GM12878 (cell line): ENCODE measurements around the gene MS4A7. TPM values are rescaled to one million over a fixed set of nuclear protein-coding genes. Genes with fewer than 3 reads are reported as not detected.
"Not testable (repeated sequence)": the region's sequence is repeated elsewhere in the genome, so short reads cannot be mapped to it uniquely, and the experiment has no call there.

Experiments used
- ATAC-seq: fragments of 200-7000 bp; cut with Tn5 transposase; 3 replicates; pipeline ENCODE4 v1.9.1; 2020; ENCODE audit warnings: mild to moderate bottlenecking, moderate library complexity
- BruUV-seq: library from RNA; stranded (reverse); fragments of 400-500 nt; replicated peaks from 2 replicates; lab custom pipeline; 2021; lab: Mats Ljungman, UMichigan
- CTCF ChIA-PET: fragments of 300-600 bp; sonication (Branson Sonifier 250); formaldehyde crosslinking; extraction: SDS; loops from one replicate; lab custom pipeline; 2021; ENCODE audit warnings: inconsistent platforms; lab: Yijun Ruan, JAX
- POLR2A ChIA-PET: fragments of 350-600 bp; formaldehyde crosslinking; extraction: SDS; loops from one replicate; lab custom pipeline; 2021; ENCODE audit warnings: inconsistent platforms; lab: Charles Lee
- RAD21 ChIA-PET: fragments of 300-600 bp; sonication (Branson Sonifier 250); formaldehyde crosslinking; loops from one replicate; lab custom pipeline; 2023; ENCODE audit warnings: antibody characterized with exemption; ENCODE audit not compliant: unreplicated experiment; lab: Charles Lee
- SMC1A ChIA-PET: fragments of 300-600 bp; sonication (Branson Sonifier 250); formaldehyde crosslinking; loops from one replicate; lab custom pipeline; 2023; ENCODE audit not compliant: unreplicated experiment, uncharacterized antibody; lab: Charles Lee
- DNase-seq: peaks from one replicate; pipeline ENCODE4 v3.0.0-alpha.2; 2011; ENCODE audit warnings: low read depth, low spot score
- FAIRE-seq: peaks from 3 replicates; lab custom pipeline; 2011; peaks lifted over from hg19 to GRCh38; lab: Jason Lieb, UNC
- H2AFZ ChIP-seq: 2 replicates; pipeline ENCODE4 v1.6.0; 2011; ENCODE audit warnings: low read depth, low read length, control low read depth; ENCODE audit not compliant: control insufficient read depth
- H3K27ac ChIP-seq: 2 replicates; pipeline ENCODE4 v1.5.1; 2011; ENCODE audit warnings: control low read depth; ENCODE audit not compliant: control insufficient read depth, insufficient read depth
- H3K27me3 ChIP-seq, 2 experiments: replicated peaks in 1 of 2; 2 replicates each; pipeline versions ENCODE4 v1.6.0 to v1.6.1; 2011; ENCODE audit warnings: low read length in 1 of 2; ENCODE audit not compliant: control insufficient read depth in 2 of 2, insufficient read depth in 2 of 2
- H3K36me3 ChIP-seq, 2 experiments: 2 replicates each; pipeline ENCODE4 v1.5.1; 2011; ENCODE audit warnings: low read length in 1 of 2; ENCODE audit not compliant: control insufficient read depth in 2 of 2, insufficient read depth in 2 of 2
- H3K4me1 ChIP-seq: 2 replicates; pipeline ENCODE4 v1.6.1; 2011; ENCODE audit warnings: mild to moderate bottlenecking, low read length, moderate library complexity, mixed read lengths; ENCODE audit not compliant: control insufficient read depth, insufficient read depth
- H3K4me2 ChIP-seq: 2 replicates; pipeline ENCODE4 v1.6.0; 2011; ENCODE audit warnings: control low read depth; ENCODE audit not compliant: control insufficient read depth, insufficient read depth
- H3K4me3 ChIP-seq: fragments of 200-600 bp; sonication (generic); 2 replicates; pipeline ENCODE4 v1.5.1; 2016
- H3K79me2 ChIP-seq: 2 replicates; pipeline ENCODE4 v1.6.0; 2011; ENCODE audit warnings: low read length; ENCODE audit not compliant: control insufficient read depth, insufficient read depth
- H3K9ac ChIP-seq: 2 replicates; pipeline ENCODE4 v1.8.0; 2011; ENCODE audit warnings: low read length, control low read depth, mixed read lengths; ENCODE audit not compliant: control insufficient read depth, insufficient read depth
- H3K9me3 ChIP-seq: replicated peaks from 3 replicates; pipeline ENCODE4 v1.5.1; 2011; ENCODE audit warnings: mild to moderate bottlenecking, low read length; ENCODE audit not compliant: control insufficient read depth, insufficient read depth
- H4K20me1 ChIP-seq: 2 replicates; pipeline ENCODE4 v1.6.0; 2011; ENCODE audit not compliant: control insufficient read depth, insufficient read depth
- MLLT1 ChIP-seq: fragments of 450-650 bp; IDR thresholded peaks from 2 replicates; pipeline ENCODE4 v1.6.1; 2016; ENCODE audit warnings: mild to moderate bottlenecking
- PRDM15 ChIP-seq: fragments of 450-650 bp; formaldehyde crosslinking; IDR thresholded peaks from 2 replicates; pipeline ENCODE4 v1.4.0; 2020; ENCODE audit warnings: mild to moderate bottlenecking, moderate library complexity
- ZBTB4 ChIP-seq: fragments of 450-650 bp; formaldehyde crosslinking; IDR thresholded peaks from 2 replicates; pipeline ENCODE4 v1.4.0; 2022; ENCODE audit warnings: mild to moderate bottlenecking, moderate library complexity
- ZNF592 ChIP-seq: fragments of 450-650 bp; IDR thresholded peaks from 2 replicates; pipeline ENCODE4 v1.6.1; 2017; ENCODE audit warnings: mild to moderate bottlenecking, moderate library complexity
- WGBS: methylation state at CpG from one replicate; pipeline ENCODE4 v1.1.6; 2016; ENCODE audit warnings: low lambda C conversion rate; ENCODE audit not compliant: insufficient replicate concordance, insufficient coverage; ENCODE audit errors: missing lambda C conversion rate; 5-methylcytosine and 5-hydroxymethylcytosine counted together
- in situ Hi-C: fragments of 300-500 bp; cut with MboI; formaldehyde crosslinking; loops from 9 replicates; pipeline ENCODE4 v1.14.3; 2018; ENCODE audit warnings: mixed read lengths
- intact Hi-C: fragments of 100-400 bp; cut with micrococcal nuclease; formaldehyde crosslinking; loops from one replicate; pipeline ENCODE4 v1.14.2; 2022; ENCODE audit not compliant: unreplicated experiment
- polyA plus RNA-seq, 11 experiments: library from polyadenylated mRNA; depleted of rRNA in 4 of 11; unstranded in 6 of 11; stranded (reverse) in 5 of 11; fragments of >200 nt; fragmentation: Nextera tagmentation in 4 of 11; fragmentation: Illumina TruSeq in 1 of 11; extraction: Ambion mirVana in 4 of 11; extraction: Trizol in 1 of 11; gene quantifications; 1 replicate in 1 of 11; 2 replicates in 10 of 11; pipeline versions ENCODE4 v1.2.1 to v1.2.3, GENCODE V29; 2011 to 2016; ENCODE audit warnings: inconsistent platforms in 2 of 11, missing spikeins in 2 of 11, low read depth in 1 of 11
- total RNA-seq, 4 experiments: library from RNA; depleted of rRNA in 3 of 4; stranded (reverse); fragments of >200 nt in 3 of 4; fragmentation: Illumina TruSeq in 1 of 4; extraction: Trizol in 1 of 4; gene quantifications; 2 replicates each; pipeline versions ENCODE4 v1.2.1 to v1.2.3, GENCODE V29; 2013 to 2021

The MS4A7 gene
- total and polyA plus RNA-seq, 10 of the 15 experiments (the other 5 are each of a cell fraction or from before 2014, with no cell fraction given), result 1.7 to 17.0 (median 3.7) TPM

GRCh38 chr11:60366262-60366904, 11.9 kb upstream of the MS4A7 start:
- BruUV-seq, DNase-seq, H4K20me1 ChIP-seq, ATAC-seq, H3K36me3 ChIP-seq, FAIRE-seq, H3K9me3 ChIP-seq, H3K27me3 ChIP-seq, H3K9ac ChIP-seq, H2AFZ ChIP-seq, intact Hi-C loops, H3K4me3 ChIP-seq, H3K79me2 ChIP-seq, H3K4me2 ChIP-seq: not testable (repeated sequence)
- in situ Hi-C loops, result loop anchor here (5.0 to 10.0 kb wide), 4 partner anchors 98 to 398 kb away; no protein-coding TSS in a partner anchor
- TF ChIP-seq PRDM15 (0 out of 2 replicates have a peak, but pooled peaks have one; percentile 63), ZBTB4 (0 out of 2 replicates have a peak, but pooled peaks have one; percentile 20), MLLT1 (peak; percentile 64; the same call in 1 of the 2 replicates), ZNF592 (peak; percentile 79; the same call in 1 of the 2 replicates)
- ChIA-PET CTCF (interaction anchor here (0.7 to 8.3 kb wide), 18 partner anchors 12 to 411 kb away, joined by 3 to 190 read pairs (median 5); partner anchors contain the start of genes MS4A1 and MS4A7), POLR2A (interaction anchor here (0.6 to 3.4 kb wide), 8 partner anchors 11 to 120 kb away, joined by 3 to 23 read pairs (median 4); partner anchors contain the start of genes MS4A1 and MS4A7), SMC1A (interaction anchor here (0.9 to 11.3 kb wide), 22 partner anchors 14 to 399 kb away, joined by 3 to 298 read pairs (median 4); partner anchors contain the start of genes MS4A1, MS4A14 and MS4A7), RAD21 (interaction anchor here (1.0 to 6.7 kb wide), 11 partner anchors 11 to 397 kb away, joined by 4 to 195 read pairs (median 11); partner anchors contain the start of genes MS4A1 and MS4A7)
- H3K4me1 ChIP-seq, result peaks cover 14% of the 10 kb centered on the region; the same call in 1 of the 2 replicates
- H3K27ac ChIP-seq, result peak overlapping the region; percentile 65
- 82% methylated on average over 15 of the region's 15 CpGs for WGBS
